Peyer's patch (tissue), 4 donors: ENCODE results near the gene TANGO6. TPM values are rescaled to one million over a fixed set of nuclear protein-coding genes. Genes with fewer than 3 reads are reported as not detected.

Source experiments
- DNase-seq, 3 donors: peaks; one replicate each; pipeline ENCODE4 v3.0.0-alpha.2; 2017 to 2019
- H3K27ac ChIP-seq, 4 donors: fragments of 200-600 bp; sonication (generic); one replicate each; pipeline ENCODE4 v1.5.1; 2016 to 2019
- H3K27me3 ChIP-seq, 2 donors: fragments of 200-600 bp; sonication (generic); one replicate each; pipeline ENCODE4 v1.5.1; 2019
- H3K36me3 ChIP-seq, 3 donors: fragments of 200-600 bp; sonication (generic); one replicate each; pipeline ENCODE4 v1.5.1; 2016 to 2019
- H3K4me1 ChIP-seq, 4 donors: fragments of 200-600 bp; sonication (generic); one replicate each; pipeline ENCODE4 v1.5.1; 2016 to 2019
- H3K4me3 ChIP-seq, 4 donors: fragments of 200-600 bp; sonication (generic); 1 replicate in 3 of 4; 2 replicates in 1 of 4; pipeline ENCODE4 v1.5.1; 2016 to 2019; ENCODE audit warnings: mild to moderate bottlenecking in 1 of 4
- H3K9me3 ChIP-seq, 4 donors: fragments of 200-600 bp; sonication (generic); one replicate each; pipeline ENCODE4 v1.5.1; 2016 to 2019; ENCODE audit warnings: mild to moderate bottlenecking in 1 of 4
- POLR2A ChIP-seq, 2 donors: fragments of 450-650 bp; IDR thresholded peaks; one replicate each; pipeline ENCODE4 v1.5.1; 2017; ENCODE audit warnings: antibody characterized with exemption in 2 of 2, mild to moderate bottlenecking in 2 of 2, moderate library complexity in 2 of 2
- total RNA-seq, 4 donors: library from RNA; depleted of rRNA; stranded (reverse); fragments of >200 nt; gene quantifications; one replicate each; pipeline ENCODE4 v1.1.0, GENCODE V29; 2016
- TF ChIP-seq, protein P1 (sequence below), 6 experiments: fragments of 450-650 bp in 4 of 6; fragments of 200-600 bp in 2 of 6; sonication (generic) in 1 of 6; IDR thresholded peaks; one replicate each; pipeline ENCODE4 v1.5.1; 2017 to 2019; ENCODE audit warnings: antibody characterized with exemption in 6 of 6, mild to moderate bottlenecking in 3 of 6, moderate library complexity in 1 of 6

TANGO6 gene
- 10 to 100 TPM in 3 of 4 donors, 1 to 10 TPM in 1; 9.2 to 44.6 (median 13.0) TPM for total RNA-seq

DNA sequence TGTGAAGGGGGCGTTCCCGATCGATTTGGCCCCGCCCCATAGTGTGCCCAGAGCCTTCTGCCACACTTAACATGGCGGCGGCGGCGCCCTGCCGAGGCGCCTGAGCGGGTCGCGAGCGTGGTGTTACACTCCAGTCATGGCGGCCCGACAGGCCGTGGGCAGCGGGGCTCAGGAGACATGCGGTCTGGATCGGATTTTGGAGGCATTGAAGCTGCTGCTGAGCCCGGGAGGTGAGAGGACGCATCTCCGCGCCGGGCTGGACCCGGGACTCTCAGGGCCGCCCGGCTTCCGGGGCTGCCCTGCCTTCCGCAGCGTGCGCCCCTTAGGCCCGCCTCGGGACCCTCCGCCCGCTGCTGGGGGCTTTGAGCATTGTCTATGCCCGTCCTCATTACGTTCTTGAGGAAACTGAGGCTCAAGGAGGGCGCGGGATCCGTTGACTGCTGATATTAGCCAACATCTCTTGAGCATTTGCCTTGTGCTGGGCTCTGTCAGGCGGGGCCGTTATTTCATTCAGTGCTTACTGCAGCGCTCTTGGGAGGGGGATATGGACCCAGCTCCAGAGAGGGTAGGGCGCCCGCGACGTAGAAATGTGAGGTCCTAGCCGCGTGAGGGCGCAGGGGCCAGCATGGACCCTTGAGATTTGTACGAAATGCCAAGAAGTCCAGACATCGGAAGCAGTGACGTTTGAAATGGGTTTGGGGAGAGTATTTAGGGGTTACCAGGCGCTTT, at the start of gene TANGO6:
TANGO6 (plus strand) TSS at position 50 of the 729 bp plus-strand sequence; CDS start at position 137, 87 bp downstream.
- DNase-seq, result peak; percentile 83 to 94 (median 87)
- peak within 1 kb of the TSS; percentile 76 to 99 (median 84) for H3K4me3 ChIP-seq
- H3K27me3 ChIP-seq, result no peaks in the 10 kb centered on the region
- H3K4me1 ChIP-seq, result peaks cover 0 to 5% (median 0%) of the 10 kb centered on the region in 4 donors
- no peaks in the 10 kb centered on the region for H3K36me3 ChIP-seq
- H3K27ac ChIP-seq, result peak within 1 kb of the TSS; percentile 79 to 89 (median 84)
- TF ChIP-seq, protein P1, sequence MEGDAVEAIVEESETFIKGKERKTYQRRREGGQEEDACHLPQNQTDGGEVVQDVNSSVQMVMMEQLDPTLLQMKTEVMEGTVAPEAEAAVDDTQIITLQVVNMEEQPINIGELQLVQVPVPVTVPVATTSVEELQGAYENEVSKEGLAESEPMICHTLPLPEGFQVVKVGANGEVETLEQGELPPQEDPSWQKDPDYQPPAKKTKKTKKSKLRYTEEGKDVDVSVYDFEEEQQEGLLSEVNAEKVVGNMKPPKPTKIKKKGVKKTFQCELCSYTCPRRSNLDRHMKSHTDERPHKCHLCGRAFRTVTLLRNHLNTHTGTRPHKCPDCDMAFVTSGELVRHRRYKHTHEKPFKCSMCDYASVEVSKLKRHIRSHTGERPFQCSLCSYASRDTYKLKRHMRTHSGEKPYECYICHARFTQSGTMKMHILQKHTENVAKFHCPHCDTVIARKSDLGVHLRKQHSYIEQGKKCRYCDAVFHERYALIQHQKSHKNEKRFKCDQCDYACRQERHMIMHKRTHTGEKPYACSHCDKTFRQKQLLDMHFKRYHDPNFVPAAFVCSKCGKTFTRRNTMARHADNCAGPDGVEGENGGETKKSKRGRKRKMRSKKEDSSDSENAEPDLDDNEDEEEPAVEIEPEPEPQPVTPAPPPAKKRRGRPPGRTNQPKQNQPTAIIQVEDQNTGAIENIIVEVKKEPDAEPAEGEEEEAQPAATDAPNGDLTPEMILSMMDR (IDR thresholded peaks at IDR 0.05), result no peak
- TF ChIP-seq POLR2A (IDR thresholded peaks at IDR 0.05), result peak in 1 of 2 donors; percentile 13
- H3K9me3 ChIP-seq, result no peaks in the 10 kb centered on the region

DNA sequence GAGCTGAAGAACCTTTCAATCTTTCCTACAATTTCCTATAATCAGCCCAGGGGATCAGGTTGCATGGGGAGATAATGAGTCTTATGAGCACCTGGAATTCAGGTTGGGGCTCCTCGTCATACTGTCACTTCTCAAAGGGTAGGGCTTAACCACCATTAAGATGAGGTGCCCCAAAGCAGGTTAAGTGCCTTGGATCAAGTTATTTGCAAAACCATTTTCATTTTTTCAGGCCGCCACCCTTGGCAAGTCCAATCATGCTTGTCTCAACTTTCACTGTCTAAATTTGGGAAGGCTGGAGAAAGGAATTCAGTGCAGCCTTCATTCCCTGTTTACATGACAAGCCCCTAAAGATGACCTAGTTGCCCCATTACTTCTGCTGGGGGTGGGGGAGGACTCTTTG, 44.9 kb upstream of the TANGO6 start:
- no peak overlapping the region for H3K4me3 ChIP-seq
- peaks cover 0 to 4% (median 0%) of the 10 kb centered on the region in 4 donors for H3K4me1 ChIP-seq
- H3K27me3 ChIP-seq, result no peaks in the 10 kb centered on the region
- no peaks in the 10 kb centered on the region for H3K9me3 ChIP-seq
- no peak overlapping the region for H3K27ac ChIP-seq
- H3K36me3 ChIP-seq, result peaks cover 0 to 8% (median 0%) of the 10 kb centered on the region in 3 donors
- no peak for DNase-seq
- no peak for TF ChIP-seq POLR2A (IDR thresholded peaks at IDR 0.05)
- TF ChIP-seq, protein P1 (IDR thresholded peaks at IDR 0.05), result no peak

DNA sequence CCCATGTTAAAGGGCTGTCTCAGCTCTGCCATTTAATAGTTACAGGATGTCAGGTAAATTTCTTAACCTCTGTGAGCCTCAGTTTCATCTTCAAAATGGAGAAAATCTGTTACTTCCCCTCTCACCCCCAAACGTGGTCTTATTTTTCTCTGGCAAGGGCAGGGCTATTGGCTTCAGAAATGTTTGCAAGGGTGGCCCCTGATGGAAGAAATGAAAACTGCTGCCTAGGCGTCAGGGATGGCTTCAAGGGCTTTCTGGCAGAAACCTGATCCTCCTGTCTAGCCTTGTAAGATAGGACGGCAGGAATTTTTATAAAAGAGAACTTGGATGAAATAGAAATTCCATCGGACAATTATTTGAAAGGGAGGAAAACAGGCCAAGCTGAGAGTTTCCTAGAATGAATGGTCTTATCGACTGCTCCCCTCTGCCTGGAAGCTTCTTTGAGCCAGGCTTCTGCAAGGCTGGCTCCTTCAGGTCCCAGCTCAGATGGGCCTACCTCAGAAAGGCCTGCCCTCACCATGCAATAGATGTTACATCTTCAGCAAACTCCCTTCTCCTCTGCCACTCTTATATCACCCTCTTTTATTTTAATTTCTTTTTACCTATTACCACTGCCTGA, 43.0 kb upstream of the TANGO6 start:
- Histone ChIP-seq H3K27me3 (no peaks in the 10 kb centered on the region), H3K27ac (no peak overlapping the region), H3K4me1 (no peaks in the 10 kb centered on the region), H3K4me3 (no peak overlapping the region), H3K9me3 (no peaks in the 10 kb centered on the region), H3K36me3 (peaks cover 0 to 8% (median 0%) of the 10 kb centered on the region in 3 donors)
- TF ChIP-seq POLR2A (IDR thresholded peaks at IDR 0.05), result no peak
- TF ChIP-seq, protein P1 (IDR thresholded peaks at IDR 0.05), result peak in 5 of 6 experiments; percentile 15 to 75 (median 68)
- peak in 1 of 3 donors; percentile 72 for DNase-seq

DNA sequence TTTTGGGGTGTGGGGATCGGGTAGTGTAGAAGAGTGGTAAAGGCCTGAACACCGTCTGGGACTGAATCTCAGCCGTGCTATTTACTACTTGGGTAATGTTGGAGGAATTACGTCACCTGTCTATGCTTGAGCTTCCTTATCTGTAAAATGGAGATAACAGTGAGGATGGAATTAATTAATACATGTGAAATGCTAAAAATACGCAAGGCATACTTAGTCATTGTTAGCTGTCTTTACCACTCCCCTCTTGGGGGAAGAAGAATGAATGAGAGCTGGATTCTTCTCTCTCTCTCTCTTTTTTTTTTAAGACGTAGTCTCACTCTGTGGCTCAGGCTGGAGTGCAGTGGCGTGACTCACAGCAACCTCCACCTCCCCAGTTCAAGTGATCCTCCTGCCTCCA, 41.1 kb upstream of the TANGO6 start:
- Histone ChIP-seq H3K27ac (no peak overlapping the region), H3K36me3 (peaks cover 0 to 8% (median 0%) of the 10 kb centered on the region in 3 donors), H3K9me3 (no peaks in the 10 kb centered on the region), H3K4me3 (no peak overlapping the region), H3K4me1 (no peaks in the 10 kb centered on the region), H3K27me3 (no peaks in the 10 kb centered on the region)
- TF ChIP-seq POLR2A (IDR thresholded peaks at IDR 0.05), result no peak
- TF ChIP-seq, protein P1 (IDR thresholded peaks at IDR 0.05), result no peak
- no peak for DNase-seq

DNA sequence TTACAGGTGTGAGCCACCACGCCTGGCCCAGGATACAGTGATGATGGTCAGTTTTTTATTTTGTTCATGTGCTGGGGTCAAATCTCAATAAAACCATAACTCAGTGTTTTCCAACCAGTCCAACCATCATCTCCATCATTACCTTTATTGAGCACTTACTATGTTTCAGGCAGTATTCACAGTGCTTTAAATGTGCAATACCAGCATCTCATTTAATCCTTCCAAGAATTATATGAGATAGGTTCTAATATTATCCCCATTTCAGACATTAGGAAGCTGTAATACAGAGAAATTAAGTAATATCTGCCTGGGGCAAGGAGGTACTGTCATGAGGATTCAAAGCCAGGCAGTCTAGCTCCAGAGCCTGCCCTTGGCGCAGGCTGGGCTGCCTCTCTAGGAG, 36.9 kb upstream of the TANGO6 start:
- Histone ChIP-seq H3K27ac (no peak overlapping the region), H3K9me3 (no peaks in the 10 kb centered on the region), H3K36me3 (peaks cover 0 to 41% (median 0%) of the 10 kb centered on the region in 3 donors), H3K4me3 (no peak overlapping the region), H3K4me1 (no peaks in the 10 kb centered on the region), H3K27me3 (no peaks in the 10 kb centered on the region)
- TF ChIP-seq, protein P1 (IDR thresholded peaks at IDR 0.05), result no peak
- no peak for TF ChIP-seq POLR2A (IDR thresholded peaks at IDR 0.05)
- DNase-seq, result no peak
